AG09309 (cell line): ENCODE data around the gene PAF1.
"Not testable (repeated sequence)": the region's sequence is repeated elsewhere in the genome, so short reads cannot be mapped to it uniquely, and the experiment has no call there.

Experiments
- DNase-seq: peaks from one replicate; pipeline ENCODE4 v3.0.0-alpha.2; 2010; ENCODE audit warnings: low read depth
- H3K4me3 ChIP-seq: 2 replicates; pipeline ENCODE4 v1.5.1; 2011; ENCODE audit warnings: mild to moderate bottlenecking, low read depth, low read length, moderate library complexity; ENCODE audit not compliant: control insufficient read depth
- TF ChIP-seq, protein P1 (sequence below): IDR thresholded peaks from 2 replicates; pipeline ENCODE4 v1.5.1; 2011; ENCODE audit warnings: mild to moderate bottlenecking, low read depth, low read length, inconsistent platforms; ENCODE audit not compliant: insufficient read depth, control insufficient read depth; ENCODE audit errors: missing control alignments

Gene PAF1

GRCh38 chr19:39380521-39381502 is 10.1 kb downstream of the PAF1 start:
- no peak for DNase-seq
- TF ChIP-seq, protein P1, sequence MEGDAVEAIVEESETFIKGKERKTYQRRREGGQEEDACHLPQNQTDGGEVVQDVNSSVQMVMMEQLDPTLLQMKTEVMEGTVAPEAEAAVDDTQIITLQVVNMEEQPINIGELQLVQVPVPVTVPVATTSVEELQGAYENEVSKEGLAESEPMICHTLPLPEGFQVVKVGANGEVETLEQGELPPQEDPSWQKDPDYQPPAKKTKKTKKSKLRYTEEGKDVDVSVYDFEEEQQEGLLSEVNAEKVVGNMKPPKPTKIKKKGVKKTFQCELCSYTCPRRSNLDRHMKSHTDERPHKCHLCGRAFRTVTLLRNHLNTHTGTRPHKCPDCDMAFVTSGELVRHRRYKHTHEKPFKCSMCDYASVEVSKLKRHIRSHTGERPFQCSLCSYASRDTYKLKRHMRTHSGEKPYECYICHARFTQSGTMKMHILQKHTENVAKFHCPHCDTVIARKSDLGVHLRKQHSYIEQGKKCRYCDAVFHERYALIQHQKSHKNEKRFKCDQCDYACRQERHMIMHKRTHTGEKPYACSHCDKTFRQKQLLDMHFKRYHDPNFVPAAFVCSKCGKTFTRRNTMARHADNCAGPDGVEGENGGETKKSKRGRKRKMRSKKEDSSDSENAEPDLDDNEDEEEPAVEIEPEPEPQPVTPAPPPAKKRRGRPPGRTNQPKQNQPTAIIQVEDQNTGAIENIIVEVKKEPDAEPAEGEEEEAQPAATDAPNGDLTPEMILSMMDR = no peak
- H3K4me3 ChIP-seq = no peak overlapping the region

GRCh38 chr19:39379865-39380396 is 11.0 kb downstream of the PAF1 start:
- no peak overlapping the region for H3K4me3 ChIP-seq
- no peak for DNase-seq
- TF ChIP-seq, protein P1 = no peak

DNA sequence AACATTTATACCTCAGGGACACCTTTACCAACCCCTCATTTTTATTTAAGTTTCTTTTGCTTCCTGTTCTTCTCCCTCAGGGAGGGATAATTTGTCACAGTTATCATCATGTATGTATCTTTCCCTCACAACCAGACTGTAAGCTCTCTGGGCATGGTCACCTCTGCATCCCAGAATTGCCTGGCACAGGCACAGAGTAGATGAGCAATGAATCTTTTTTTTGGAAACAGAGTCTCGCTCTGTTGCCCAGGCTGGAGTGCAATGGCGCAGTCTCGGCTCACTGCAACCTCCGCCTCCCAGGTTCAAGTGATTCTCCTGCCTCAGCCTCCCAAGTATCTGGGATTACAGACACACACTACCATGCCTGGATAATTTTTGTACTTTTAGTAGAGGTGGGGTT is 11.5 kb downstream of the PAF1 start:
- not testable (repeated sequence) for DNase-seq, H3K4me3 ChIP-seq

DNA sequence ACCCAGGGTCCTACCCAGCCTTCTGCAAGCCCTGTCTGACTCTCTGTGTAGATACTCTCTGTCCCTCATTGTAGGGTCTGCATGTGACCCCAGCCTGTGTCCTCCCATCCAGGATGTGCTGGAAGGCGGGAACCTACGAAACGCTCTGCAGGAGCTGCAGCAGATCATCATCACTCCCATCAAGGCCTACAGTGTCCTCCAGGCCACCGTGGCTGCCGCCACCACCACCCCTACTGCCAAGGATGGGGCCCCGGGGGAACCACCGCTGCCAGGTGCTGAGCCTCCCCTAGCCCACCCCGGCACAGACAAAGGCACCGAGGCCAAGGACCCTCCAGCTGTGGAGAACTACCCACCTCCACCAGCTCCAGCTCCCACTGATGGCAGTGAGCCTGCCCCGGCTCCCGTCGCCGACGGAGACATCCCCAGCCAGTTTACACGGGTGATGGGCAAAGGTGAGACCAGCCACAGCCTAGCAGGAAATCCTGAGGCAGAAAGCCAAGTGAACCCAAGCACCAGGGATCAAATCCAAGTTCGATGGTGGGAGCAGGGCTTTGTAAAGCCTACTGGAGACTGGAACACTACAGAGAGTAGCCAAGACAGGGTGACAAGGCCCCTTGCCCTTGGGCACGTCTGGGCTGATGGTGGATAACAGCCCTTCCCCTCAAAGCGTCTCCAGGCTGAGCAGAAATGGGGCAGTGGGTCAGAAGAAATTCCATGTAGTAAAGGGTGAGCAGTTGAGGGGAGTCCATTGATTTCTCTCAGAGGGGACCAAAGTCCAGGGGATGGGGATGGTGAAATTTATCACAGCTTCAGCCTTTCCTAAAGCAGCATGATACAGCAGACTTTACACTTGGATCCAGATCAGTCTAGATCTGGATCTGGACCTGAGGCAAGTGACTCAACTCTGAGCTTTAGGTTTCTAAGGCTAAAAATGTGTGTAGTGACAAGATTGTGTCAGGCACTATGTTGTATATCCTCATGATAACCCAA is 13.2 kb downstream of the PAF1 start:
- TF ChIP-seq, protein P1 = no peak
- DNase-seq = no peak
- H3K4me3 ChIP-seq = no peak overlapping the region

GRCh38 chr19:39375929-39376328 is 15.0 kb downstream of the PAF1 start:
- H3K4me3 ChIP-seq = no peak overlapping the region
- TF ChIP-seq, protein P1 = no peak
- DNase-seq = no peak

DNA sequence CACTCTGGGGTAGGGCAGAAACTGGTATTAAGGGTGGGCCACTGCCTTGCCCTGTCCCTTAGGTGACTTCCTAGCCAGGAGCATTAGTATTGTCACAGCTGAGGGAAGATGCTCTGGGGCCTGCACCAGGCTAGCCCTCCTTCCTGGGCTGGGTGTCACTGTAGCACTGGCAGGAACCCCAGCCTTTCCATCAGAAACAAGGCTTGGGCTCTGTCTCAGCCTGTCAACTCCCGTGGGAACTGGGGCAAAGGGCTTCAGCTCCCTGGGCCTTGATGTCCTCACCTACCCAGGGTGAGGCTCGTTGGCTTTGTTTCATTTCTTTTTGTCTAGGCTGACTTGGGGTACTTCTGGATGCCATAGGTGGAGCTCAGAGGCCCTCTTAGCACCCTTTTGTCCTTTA is 18.0 kb downstream of the PAF1 start:
- no peak overlapping the region for H3K4me3 ChIP-seq
- TF ChIP-seq, protein P1 = no peak
- DNase-seq = no peak
